HCT116 (cell line): ENCODE data around the gene LPO. TPM values are rescaled to one million over a fixed set of nuclear protein-coding genes. Genes with fewer than 3 reads are reported as not detected.

Experiments used
- ATAC-seq: fragments of 200-7000 bp; cut with Tn5 transposase; 2 replicates; pipeline ENCODE4 v1.9.1; 2020; ENCODE audit warnings: mild to moderate bottlenecking, moderate library complexity
- BruUV-seq: library from RNA; stranded (reverse); fragments of 400-500 nt; replicated peaks from 2 replicates; lab custom pipeline; 2021; lab: Mats Ljungman, UMichigan
- CTCF ChIA-PET: fragments of 300-600 bp; sonication (Branson Sonifier 250); formaldehyde crosslinking; loops from one replicate; lab custom pipeline; 2021; ENCODE audit warnings: antibody characterized with exemption; lab: Charles Lee
- POLR2A ChIA-PET: fragments of 300-600, 350-600 bp; sonication (Branson Sonifier 250); formaldehyde crosslinking; loops from one replicate; lab custom pipeline; 2021; ENCODE audit warnings: antibody characterized with exemption; lab: Charles Lee
- RAD21 ChIA-PET, 2 experiments: fragments of 300-600 bp; sonication (Branson Sonifier 250); formaldehyde crosslinking; loops; one replicate each; lab custom pipeline; 2023; ENCODE audit warnings: low total read pairs in 2 of 2; ENCODE audit not compliant: uncharacterized antibody in 2 of 2, unreplicated experiment in 2 of 2, low non-redundant PET in 1 of 2; lab: Charles Lee
- DNase-seq: peaks from one replicate; pipeline ENCODE4 v3.0.0-alpha.2; 2010; ENCODE audit warnings: low read depth, low spot score
- H2AFZ ChIP-seq: fragments of 200-600 bp; shearing (Covaris generic), sonication (generic); 2 replicates; pipeline ENCODE4 v1.6.1; 2017; ENCODE audit warnings: low read depth, mixed run types, mixed read lengths, antibody characterized with exemption, low read length; ENCODE audit not compliant: poor library complexity, severe bottlenecking
- H3K27ac ChIP-seq: 2 replicates; pipeline ENCODE4 v1.5.1; 2012; ENCODE audit warnings: low read depth, low read length
- H3K27me3 ChIP-seq: fragments of 200-600 bp; sonication (generic); 2 replicates; pipeline ENCODE4 v1.6.1; 2016; ENCODE audit warnings: mixed run types, low read length, mixed read lengths; ENCODE audit not compliant: insufficient read depth
- H3K36me3 ChIP-seq, 2 experiments: fragments of 200-500 bp in 1 of 2; fragments of 200-600 bp in 1 of 2; sonication (Bioruptor generic) in 1 of 2; sonication (generic) in 1 of 2; 2 replicates each; pipeline versions ENCODE4 v1.5.1 to v1.6.1; 2014 to 2016; ENCODE audit warnings: low read length in 2 of 2, inconsistent platforms in 1 of 2, mixed read lengths in 1 of 2, mixed run types in 1 of 2; ENCODE audit not compliant: insufficient read depth in 2 of 2, control insufficient read depth in 1 of 2
- H3K4me1 ChIP-seq, 2 experiments: fragments of 200-600 bp in 1 of 2; sonication (generic) in 1 of 2; 2 replicates each; pipeline versions ENCODE4 v1.5.1 to v1.6.1; 2012 to 2017; ENCODE audit warnings: low read length in 2 of 2, inconsistent platforms in 1 of 2, mild to moderate bottlenecking in 1 of 2, mixed read lengths in 1 of 2, mixed run types in 1 of 2, moderate library complexity in 1 of 2; ENCODE audit not compliant: insufficient read depth in 2 of 2, control insufficient read depth in 1 of 2
- H3K4me2 ChIP-seq: fragments of 200-600 bp; sonication (generic); 2 replicates; pipeline ENCODE4 v1.6.1; 2017; ENCODE audit warnings: mixed run types, low read length, mixed read lengths
- H3K4me3 ChIP-seq, 2 experiments: fragments of 200-600 bp in 1 of 2; sonication (generic) in 1 of 2; replicated peaks in 1 of 2; 2 replicates each; pipeline ENCODE4 v1.5.1; 2011 to 2016; ENCODE audit warnings: low read length in 2 of 2, control low read depth in 1 of 2, low read depth in 1 of 2, mild to moderate bottlenecking in 1 of 2, mixed read lengths in 1 of 2, mixed run types in 1 of 2
- H3K79me2 ChIP-seq: fragments of 200-600 bp; sonication (generic); 2 replicates; pipeline ENCODE4 v1.6.1; 2017; ENCODE audit warnings: mild to moderate bottlenecking, mixed run types, low read length, moderate library complexity, mixed read lengths; ENCODE audit not compliant: insufficient read depth
- H3K9ac ChIP-seq: fragments of 200-600 bp; sonication (generic); 2 replicates; pipeline ENCODE4 v1.6.1; 2016; ENCODE audit warnings: low read length, mixed read lengths
- H3K9me2 ChIP-seq: fragments of 200-600 bp; sonication (generic), shearing (Covaris generic); 2 replicates; pipeline ENCODE4 v1.6.1; 2017; ENCODE audit warnings: mixed run types, mild to moderate bottlenecking, moderate library complexity; ENCODE audit not compliant: insufficient read depth
- H3K9me3 ChIP-seq, 2 experiments: fragments of 200-500 bp in 1 of 2; fragments of 200-600 bp in 1 of 2; sonication (Bioruptor generic) in 1 of 2; sonication (generic) in 1 of 2; 2 replicates each; pipeline ENCODE4 v1.6.1; 2014 to 2017; ENCODE audit warnings: low read length in 2 of 2, mixed read lengths in 2 of 2, inconsistent platforms in 1 of 2, low read depth in 1 of 2, mild to moderate bottlenecking in 1 of 2, mixed run types in 1 of 2, moderate library complexity in 1 of 2; ENCODE audit not compliant: control insufficient read depth in 1 of 2, insufficient read depth in 1 of 2
- H4K20me1 ChIP-seq: fragments of 200-600 bp; sonication (generic), shearing (Covaris generic); 2 replicates; pipeline ENCODE4 v1.6.1; 2017; ENCODE audit warnings: mixed run types, mild to moderate bottlenecking, moderate library complexity; ENCODE audit not compliant: insufficient read depth
- CTCF ChIP-seq, 3 experiments: fragments of 200-600 bp in 1 of 3; sonication (generic) in 1 of 3; IDR thresholded peaks in 2 of 3; conservative IDR thresholded peaks in 1 of 3; 2 replicates each; pipeline ENCODE4 v1.5.1; 2012 to 2017; ENCODE audit warnings: low read depth in 2 of 3, low read length in 2 of 3, antibody characterized with exemption in 1 of 3, borderline replicate concordance in 1 of 3, control low read depth in 1 of 3, mild to moderate bottlenecking in 1 of 3, mixed read lengths in 1 of 3, mixed run types in 1 of 3, moderate library complexity in 1 of 3; ENCODE audit not compliant: insufficient read depth in 1 of 3
- intact Hi-C: fragments of 100-400 bp; cut with micrococcal nuclease; formaldehyde crosslinking; loops from 2 replicates; pipeline ENCODE4 v1.10.0; 2022
- total RNA-seq: library from RNA; stranded (reverse); gene quantifications from one replicate; pipeline ENCODE4 v1.2.1, GENCODE V29; 2021; ENCODE audit not compliant: unreplicated experiment
- TF ChIP-seq, protein P1 (sequence below): IDR thresholded peaks from 2 replicates; pipeline ENCODE4 v1.6.1; 2011; ENCODE audit warnings: mild to moderate bottlenecking, low read length, moderate library complexity; ENCODE audit not compliant: insufficient replicate concordance; ENCODE audit errors: extremely low read depth
- TF ChIP-seq, protein P2 (sequence below): IDR thresholded peaks from 2 replicates; pipeline ENCODE4 v1.6.1; 2012

Gene LPO
- total RNA-seq, 1 experiment from 2014 or later = not detected

GRCh38 chr17:58229881-58230280 is 8.5 kb upstream of the LPO start:
- H4K20me1 ChIP-seq = no peaks in the 10 kb centered on the region
- no peaks in the 10 kb centered on the region for H3K9me3 ChIP-seq
- ChIA-PET CTCF (interaction anchor here (0.7 to 1.4 kb wide), 2 partner anchors 9 to 10 kb away, joined by 3 read pairs; no protein-coding TSS in a partner anchor), RAD21 (no interaction called here), POLR2A (no interaction called here)
- H3K9ac ChIP-seq = no peak overlapping the region
- no peak overlapping the region for H2AFZ ChIP-seq
- H3K4me2 ChIP-seq = no peak overlapping the region
- H3K27ac ChIP-seq = no peak overlapping the region
- H3K4me3 ChIP-seq = no peak overlapping the region
- H3K79me2 ChIP-seq = no peaks in the 10 kb centered on the region
- no peak for DNase-seq
- intact Hi-C loops = no loop called here
- BruUV-seq = no TSS peak
- H3K4me1 ChIP-seq = peaks cover 0 to 8% of the 10 kb centered on the region in 2 experiments; a peak in 1 of 4 replicates
- TF ChIP-seq, protein P1, sequence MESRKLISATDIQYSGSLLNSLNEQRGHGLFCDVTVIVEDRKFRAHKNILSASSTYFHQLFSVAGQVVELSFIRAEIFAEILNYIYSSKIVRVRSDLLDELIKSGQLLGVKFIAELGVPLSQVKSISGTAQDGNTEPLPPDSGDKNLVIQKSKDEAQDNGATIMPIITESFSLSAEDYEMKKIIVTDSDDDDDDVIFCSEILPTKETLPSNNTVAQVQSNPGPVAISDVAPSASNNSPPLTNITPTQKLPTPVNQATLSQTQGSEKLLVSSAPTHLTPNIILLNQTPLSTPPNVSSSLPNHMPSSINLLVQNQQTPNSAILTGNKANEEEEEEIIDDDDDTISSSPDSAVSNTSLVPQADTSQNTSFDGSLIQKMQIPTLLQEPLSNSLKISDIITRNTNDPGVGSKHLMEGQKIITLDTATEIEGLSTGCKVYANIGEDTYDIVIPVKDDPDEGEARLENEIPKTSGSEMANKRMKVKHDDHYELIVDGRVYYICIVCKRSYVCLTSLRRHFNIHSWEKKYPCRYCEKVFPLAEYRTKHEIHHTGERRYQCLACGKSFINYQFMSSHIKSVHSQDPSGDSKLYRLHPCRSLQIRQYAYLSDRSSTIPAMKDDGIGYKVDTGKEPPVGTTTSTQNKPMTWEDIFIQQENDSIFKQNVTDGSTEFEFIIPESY = no peak
- peaks cover 9% of the 10 kb centered on the region for H3K27me3 ChIP-seq
- no peaks in the 10 kb centered on the region for H3K36me3 ChIP-seq
- H3K9me2 ChIP-seq = no peaks in the 10 kb centered on the region
- no peak for ATAC-seq

- H3K4me2 ChIP-seq = no peak overlapping the region
- RAD21 ChIA-PET = no interaction called here
- CTCF ChIA-PET = no interaction called here
- TF ChIP-seq, protein P2, sequence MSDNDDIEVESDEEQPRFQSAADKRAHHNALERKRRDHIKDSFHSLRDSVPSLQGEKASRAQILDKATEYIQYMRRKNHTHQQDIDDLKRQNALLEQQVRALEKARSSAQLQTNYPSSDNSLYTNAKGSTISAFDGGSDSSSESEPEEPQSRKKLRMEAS = no peak
- TF ChIP-seq CTCF (IDR thresholded peaks at IDR 0.05 in 2 of 3, conservative IDR thresholded peaks at IDR 0.05 in 1 of 3; ENCODE audit: borderline replicate concordance in 1 of 3, insufficient read depth in 1 of 3, low read depth in 2 of 3, low read length in 2 of 3) = no peak
- TF ChIP-seq, all 23 proteins: peak for 0
- Histone ChIP-seq H3K27me3 (peaks cover 27% of the 10 kb centered on the region), H3K4me1 (peaks cover 0 to 6% of the 10 kb centered on the region in 2 experiments; a peak in 1 of 4 replicates), H3K9me2 (no peaks in the 10 kb centered on the region), H4K20me1 (no peaks in the 10 kb centered on the region), H3K9me3 (no peaks in the 10 kb centered on the region), H3K36me3 (no peaks in the 10 kb centered on the region), H2AFZ (no peak overlapping the region), H3K9ac (no peak overlapping the region), H3K4me3 (no peak overlapping the region), H3K79me2 (no peaks in the 10 kb centered on the region), H3K27ac (no peak overlapping the region)
- POLR2A ChIA-PET = no interaction called here
- intact Hi-C loops = no loop called here
- ATAC-seq (no peak), DNase-seq (no peak)
- BruUV-seq = no TSS peak
Measured at GRCh38 chr17:58231641-58232040, 6.7 kb upstream of the LPO start.
